ENCODE measurements around the gene SLITRK6.
A peak's percentile ranks its signal among the peaks of the same experiment; 100 is the strongest.

The SLITRK6 gene

DNA sequence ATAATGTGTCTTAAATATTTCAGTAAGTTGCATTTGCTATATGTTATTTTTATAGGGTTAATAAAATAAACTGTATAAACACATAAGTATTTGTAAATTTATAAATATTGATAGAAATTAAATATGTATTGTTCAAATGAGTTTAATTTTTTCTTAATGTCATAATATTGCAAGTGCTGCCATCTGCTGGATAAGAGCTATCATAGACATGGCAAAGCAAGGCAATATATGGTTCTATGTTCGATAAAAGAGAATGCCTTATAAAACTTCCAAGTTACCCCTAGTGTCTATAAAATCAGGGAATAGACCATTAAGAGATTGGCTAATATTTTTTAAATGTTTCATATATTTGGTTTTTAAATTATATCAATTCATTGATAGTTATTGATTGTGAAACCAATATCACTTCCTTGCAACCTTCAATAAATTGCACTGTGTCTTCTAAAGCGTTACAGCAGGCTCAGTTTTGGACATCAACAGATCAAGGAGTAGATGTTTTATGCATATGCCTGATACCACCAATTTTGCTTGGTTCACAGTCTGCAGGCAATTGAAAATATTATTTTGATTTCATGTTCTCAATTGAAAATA lies 29.0 kb upstream of the SLITRK6 start:
- H3K4me3 ChIP-seq (ENCODE audit: low read depth, low read length), result no peak overlapping the region
- WGBS (ENCODE audit: extremely low coverage, insufficient coverage, insufficient read length), result no CpG with 5 or more reads among the region's 2 CpGs
- H3K79me2 ChIP-seq (ENCODE audit: control insufficient read depth, insufficient read depth, low read length, poor library complexity), result no peaks in the 10 kb centered on the region
- H3K4me2 ChIP-seq (ENCODE audit: low read length), result no peak overlapping the region
- peak in 1 of 2 donors; percentile 45 for DNase-seq
- no peak overlapping the region for H2BK5ac ChIP-seq (ENCODE audit: low read depth, low read length, poor library complexity)
- no peak overlapping the region for H2BK120ac ChIP-seq (ENCODE audit: insufficient read depth, low read length, poor library complexity)
- H3K27me3 ChIP-seq (ENCODE audit: insufficient read depth, low read length), result no peaks in the 10 kb centered on the region
- H4K8ac ChIP-seq (ENCODE audit: low read depth, low read length), result no peak overlapping the region
- H3K9me3 ChIP-seq (ENCODE audit: insufficient read depth, low read depth, low read length), result no peaks in the 10 kb centered on the region
- H2AK5ac ChIP-seq (ENCODE audit: low read length), result no peak overlapping the region
- no peaks in the 10 kb centered on the region for H3K36me3 ChIP-seq (ENCODE audit: control insufficient read depth in 1 of 2, insufficient read depth in 2 of 2, low read length in 2 of 2)
- H3K23ac ChIP-seq (ENCODE audit: low read length), result no peak overlapping the region
- H3K79me1 ChIP-seq (ENCODE audit: low read length), result peaks cover 3% of the 10 kb centered on the region
- no peak overlapping the region for H2BK12ac ChIP-seq (ENCODE audit: low read length)
- H2AFZ ChIP-seq (ENCODE audit: insufficient read depth, low read length, poor library complexity), result no peak overlapping the region
- no peak overlapping the region for H3K9ac ChIP-seq (ENCODE audit: low read length)
- H3K4ac ChIP-seq (ENCODE audit: low read depth, low read length), result no peak overlapping the region
- no peak overlapping the region for H4K12ac ChIP-seq (ENCODE audit: low read depth, low read length)
- H3K27ac ChIP-seq (ENCODE audit: low read depth, low read length), result no peak overlapping the region
- H3K18ac ChIP-seq (ENCODE audit: low read length), result no peak overlapping the region
- H3K4me1 ChIP-seq (ENCODE audit: control insufficient read depth in 1 of 2, insufficient read depth in 2 of 2, low read length in 2 of 2), result peaks cover 0 to 1% of the 10 kb centered on the region in 2 experiments
- no peak overlapping the region for H4K91ac ChIP-seq (ENCODE audit: low read depth, low read length)
- no peak overlapping the region for H3K14ac ChIP-seq (ENCODE audit: low read length)

DNA sequence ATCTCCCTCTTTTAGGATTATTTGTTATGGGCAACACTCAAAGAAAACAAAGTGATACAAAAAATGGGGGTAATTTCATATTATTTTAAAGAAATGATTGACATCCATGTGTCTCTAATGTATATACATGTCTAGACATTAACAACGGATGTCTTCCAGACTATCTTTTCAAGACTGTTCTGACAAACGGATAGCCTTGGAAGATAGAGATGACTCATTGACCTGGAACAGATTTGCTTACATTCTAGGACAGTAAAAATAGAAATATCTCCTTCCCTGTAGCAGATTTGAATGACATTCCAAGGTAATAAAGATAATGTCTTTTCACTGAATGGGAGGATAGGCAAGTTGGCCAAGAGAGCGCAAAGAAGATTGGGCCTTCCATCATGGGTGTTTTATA lies 26.2 kb upstream of the SLITRK6 start:
- Histone ChIP-seq H3K4ac (ENCODE audit: low read depth, low read length) (no peak overlapping the region), H2AFZ (ENCODE audit: insufficient read depth, low read length, poor library complexity) (no peak overlapping the region), H3K14ac (ENCODE audit: low read length) (no peak overlapping the region), H3K9me3 (ENCODE audit: insufficient read depth, low read depth, low read length) (no peaks in the 10 kb centered on the region), H2BK120ac (ENCODE audit: insufficient read depth, low read length, poor library complexity) (no peak overlapping the region), H3K36me3 (ENCODE audit: control insufficient read depth in 1 of 2, insufficient read depth in 2 of 2, low read length in 2 of 2) (no peaks in the 10 kb centered on the region), H4K8ac (ENCODE audit: low read depth, low read length) (no peak overlapping the region), H3K4me1 (ENCODE audit: control insufficient read depth in 1 of 2, insufficient read depth in 2 of 2, low read length in 2 of 2) (peaks cover 0 to 1% of the 10 kb centered on the region in 2 experiments), H4K12ac (ENCODE audit: low read depth, low read length) (no peak overlapping the region), H4K91ac (ENCODE audit: low read depth, low read length) (no peak overlapping the region), H3K4me3 (ENCODE audit: low read depth, low read length) (no peak overlapping the region), H3K27ac (ENCODE audit: low read depth, low read length) (peak overlapping the region; percentile 86), H2BK5ac (ENCODE audit: low read depth, low read length, poor library complexity) (no peak overlapping the region), H3K27me3 (ENCODE audit: insufficient read depth, low read length) (no peaks in the 10 kb centered on the region), H3K18ac (ENCODE audit: low read length) (no peak overlapping the region), H3K23ac (ENCODE audit: low read length) (no peak overlapping the region), H3K9ac (ENCODE audit: low read length) (no peak overlapping the region), H2BK12ac (ENCODE audit: low read length) (no peak overlapping the region), H3K79me1 (ENCODE audit: low read length) (peaks cover 4% of the 10 kb centered on the region), H3K4me2 (ENCODE audit: low read length) (no peak overlapping the region), H3K79me2 (ENCODE audit: control insufficient read depth, insufficient read depth, low read length, poor library complexity) (no peaks in the 10 kb centered on the region), H2AK5ac (ENCODE audit: low read length) (no peak overlapping the region)
- DNase-seq, result no peak
- no CpG with 5 or more reads among the region's 3 CpGs for WGBS (ENCODE audit: extremely low coverage, insufficient coverage, insufficient read length)

DNA sequence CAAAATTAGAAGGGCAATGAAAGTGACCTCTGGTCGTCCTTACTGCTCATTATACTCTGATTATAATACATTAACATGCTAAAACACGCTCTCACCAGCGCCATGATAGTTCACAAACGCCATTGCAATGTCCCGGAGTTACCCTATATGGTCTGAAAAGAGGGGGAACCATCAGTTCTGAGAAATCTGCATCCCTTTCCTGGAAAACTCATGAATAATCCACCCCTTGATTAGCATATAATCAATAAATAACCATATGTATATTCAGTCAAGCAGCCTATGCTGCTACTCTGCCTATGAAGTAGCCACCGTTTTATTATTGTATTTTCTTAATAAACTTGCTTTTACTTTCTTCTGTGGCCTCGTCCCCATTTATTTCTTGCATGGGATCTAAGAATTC lies 24.6 kb upstream of the SLITRK6 start:
- Histone ChIP-seq H3K14ac (ENCODE audit: low read length) (no peak overlapping the region), H3K36me3 (ENCODE audit: control insufficient read depth in 1 of 2, insufficient read depth in 2 of 2, low read length in 2 of 2) (no peaks in the 10 kb centered on the region), H4K12ac (ENCODE audit: low read depth, low read length) (no peak overlapping the region), H2BK120ac (ENCODE audit: insufficient read depth, low read length, poor library complexity) (peak overlapping the region; percentile 38), H2BK12ac (ENCODE audit: low read length) (peak overlapping the region; percentile 36), H3K79me2 (ENCODE audit: control insufficient read depth, insufficient read depth, low read length, poor library complexity) (no peaks in the 10 kb centered on the region), H3K79me1 (ENCODE audit: low read length) (peaks cover 4% of the 10 kb centered on the region), H3K18ac (ENCODE audit: low read length) (no peak overlapping the region), H3K4me2 (ENCODE audit: low read length) (no peak overlapping the region), H3K9me3 (ENCODE audit: insufficient read depth, low read depth, low read length) (no peaks in the 10 kb centered on the region), H2AK5ac (ENCODE audit: low read length) (no peak overlapping the region), H3K27ac (ENCODE audit: low read depth, low read length) (no peak overlapping the region), H3K4me3 (ENCODE audit: low read depth, low read length) (no peak overlapping the region), H4K91ac (ENCODE audit: low read depth, low read length) (peak overlapping the region; percentile 11), H2BK5ac (ENCODE audit: low read depth, low read length, poor library complexity) (no peak overlapping the region), H2AFZ (ENCODE audit: insufficient read depth, low read length, poor library complexity) (no peak overlapping the region), H3K27me3 (ENCODE audit: insufficient read depth, low read length) (no peaks in the 10 kb centered on the region), H3K4ac (ENCODE audit: low read depth, low read length) (no peak overlapping the region), H3K9ac (ENCODE audit: low read length) (no peak overlapping the region), H3K23ac (ENCODE audit: low read length) (no peak overlapping the region), H4K8ac (ENCODE audit: low read depth, low read length) (no peak overlapping the region), H3K4me1 (ENCODE audit: control insufficient read depth in 1 of 2, insufficient read depth in 2 of 2, low read length in 2 of 2) (peaks cover 0 to 1% of the 10 kb centered on the region in 2 experiments)
- no peak for DNase-seq
- WGBS (ENCODE audit: extremely low coverage, insufficient coverage, insufficient read length), result no CpG with 5 or more reads among the region's 7 CpGs

DNA sequence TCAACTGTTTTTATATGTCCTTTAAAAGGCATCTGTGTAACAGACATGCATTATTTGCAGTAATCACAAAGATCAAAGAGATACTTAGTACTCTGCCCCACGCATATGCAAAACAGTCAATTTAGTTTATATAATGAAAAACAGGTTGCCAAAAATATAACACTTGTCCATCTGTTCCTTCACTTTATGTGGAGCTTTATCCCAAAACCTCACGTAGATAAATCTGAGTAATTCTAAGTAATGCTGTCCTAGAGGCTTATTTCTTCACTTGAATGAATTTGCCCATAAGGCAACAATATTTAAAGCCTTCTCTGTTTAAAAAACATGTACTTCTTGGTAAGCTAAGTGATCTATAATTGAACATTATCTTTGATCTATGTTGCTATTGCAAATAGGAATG lies 20.3 kb upstream of the SLITRK6 start:
- H3K9ac ChIP-seq (ENCODE audit: low read length), result no peak overlapping the region
- no peaks in the 10 kb centered on the region for H3K4me1 ChIP-seq (ENCODE audit: control insufficient read depth in 1 of 2, insufficient read depth in 2 of 2, low read length in 2 of 2)
- DNase-seq, result no peak
- no peak overlapping the region for H2BK12ac ChIP-seq (ENCODE audit: low read length)
- peaks cover 2% of the 10 kb centered on the region for H3K79me1 ChIP-seq (ENCODE audit: low read length)
- no peaks in the 10 kb centered on the region for H3K9me3 ChIP-seq (ENCODE audit: insufficient read depth, low read depth, low read length)
- H3K4ac ChIP-seq (ENCODE audit: low read depth, low read length), result no peak overlapping the region
- H3K27ac ChIP-seq (ENCODE audit: low read depth, low read length), result no peak overlapping the region
- H3K36me3 ChIP-seq (ENCODE audit: control insufficient read depth in 1 of 2, insufficient read depth in 2 of 2, low read length in 2 of 2), result no peaks in the 10 kb centered on the region
- no peaks in the 10 kb centered on the region for H3K27me3 ChIP-seq (ENCODE audit: insufficient read depth, low read length)
- H2BK120ac ChIP-seq (ENCODE audit: insufficient read depth, low read length, poor library complexity), result no peak overlapping the region
- WGBS (ENCODE audit: extremely low coverage, insufficient coverage, insufficient read length), result no CpG with 5 or more reads among the region's 2 CpGs
- no peak overlapping the region for H3K4me2 ChIP-seq (ENCODE audit: low read length)
- H3K4me3 ChIP-seq (ENCODE audit: low read depth, low read length), result no peak overlapping the region
- no peak overlapping the region for H4K91ac ChIP-seq (ENCODE audit: low read depth, low read length)
- H3K23ac ChIP-seq (ENCODE audit: low read length), result no peak overlapping the region
- no peaks in the 10 kb centered on the region for H3K79me2 ChIP-seq (ENCODE audit: control insufficient read depth, insufficient read depth, low read length, poor library complexity)
- no peak overlapping the region for H2BK5ac ChIP-seq (ENCODE audit: low read depth, low read length, poor library complexity)
- no peak overlapping the region for H3K14ac ChIP-seq (ENCODE audit: low read length)
- no peak overlapping the region for H2AK5ac ChIP-seq (ENCODE audit: low read length)
- H3K18ac ChIP-seq (ENCODE audit: low read length), result no peak overlapping the region
- no peak overlapping the region for H4K8ac ChIP-seq (ENCODE audit: low read depth, low read length)
- H2AFZ ChIP-seq (ENCODE audit: insufficient read depth, low read length, poor library complexity), result no peak overlapping the region
- no peak overlapping the region for H4K12ac ChIP-seq (ENCODE audit: low read depth, low read length)
